H1 (cell line): Measurements from ENCODE around the gene PAPOLA. TPM values are rescaled to one million over a fixed set of nuclear protein-coding genes. Genes with fewer than 3 reads are reported as not detected.

Source experiments
- CTCF ChIA-PET: fragments of 300-600 bp; sonication (Branson Sonifier 250); formaldehyde crosslinking; loops from one replicate; lab custom pipeline; 2021; ENCODE audit not compliant: partially characterized antibody; lab: Charles Lee
- POLR2A ChIA-PET: fragments of 300-600 bp; sonication (Branson Sonifier 250); formaldehyde crosslinking; loops from one replicate; lab custom pipeline; 2021; ENCODE audit warnings: inconsistent platforms; ENCODE audit not compliant: partially characterized antibody; lab: Charles Lee
- DNase-seq, 2 experiments: peaks; one replicate each; pipeline versions ENCODE4 v3.0.0 to v3.0.0-alpha.2; 2010 to 2022; ENCODE audit warnings: low spot score in 2 of 2, low read depth in 1 of 2, mixed read lengths in 1 of 2
- FAIRE-seq: peaks from 2 replicates; lab custom pipeline; 2011; peaks lifted over from hg19 to GRCh38; lab: Jason Lieb, UNC
- H2AFZ ChIP-seq: 2 replicates; pipeline ENCODE4 v1.8.1; 2012; ENCODE audit warnings: low read length, inconsistent platforms
- H2AK5ac ChIP-seq: 2 replicates; pipeline ENCODE4 v1.6.1; 2013; ENCODE audit warnings: low read depth, low read length
- H2BK120ac ChIP-seq: replicated peaks from 2 replicates; pipeline ENCODE3; 2013; ENCODE audit warnings: low read depth, low read length, inconsistent platforms
- H2BK12ac ChIP-seq: 2 replicates; pipeline ENCODE4 v1.6.1; 2013; ENCODE audit warnings: low read depth, low read length
- H2BK15ac ChIP-seq: 2 replicates; pipeline ENCODE4 v1.6.1; 2013; ENCODE audit warnings: low read length
- H2BK20ac ChIP-seq: 2 replicates; pipeline ENCODE4 v1.6.1; 2013; ENCODE audit warnings: low read length
- H2BK5ac ChIP-seq: 2 replicates; pipeline ENCODE4 v1.6.1; 2013; ENCODE audit warnings: low read depth, low read length
- H3K14ac ChIP-seq: 2 replicates; pipeline ENCODE4 v1.6.1; 2013; ENCODE audit warnings: inconsistent platforms; ENCODE audit not compliant: insufficient read length
- H3K18ac ChIP-seq: 2 replicates; pipeline ENCODE4 v1.6.1; 2013; ENCODE audit warnings: low read length; ENCODE audit errors: extremely low read depth
- H3K23ac ChIP-seq: 2 replicates; pipeline ENCODE4 v1.6.1; 2013; ENCODE audit warnings: inconsistent platforms; ENCODE audit not compliant: insufficient read length
- H3K23me2 ChIP-seq: 2 replicates; pipeline ENCODE4 v1.6.1; 2013; ENCODE audit warnings: low read depth, low read length
- H3K27ac ChIP-seq: 2 replicates; pipeline ENCODE4 v1.6.1; 2011; ENCODE audit warnings: low read depth, low read length, inconsistent platforms
- H3K27me3 ChIP-seq, 4 experiments: replicated peaks in 1 of 4; 1 replicate in 1 of 4; 2 replicates in 3 of 4; pipeline versions ENCODE4 v1.6.1 to v1.8.1; 2011 to 2013; ENCODE audit warnings: low read length in 3 of 4, mild to moderate bottlenecking in 3 of 4, inconsistent platforms in 2 of 4, mixed read lengths in 2 of 4, moderate library complexity in 1 of 4; ENCODE audit not compliant: control insufficient read depth in 3 of 4, insufficient read depth in 3 of 4; ENCODE audit errors: extremely low read depth in 1 of 4
- H3K36me3 ChIP-seq, 4 experiments: 2 replicates each; pipeline versions ENCODE4 v1.6.1 to v1.8.1; 2011 to 2013; ENCODE audit warnings: mild to moderate bottlenecking in 4 of 4, low read length in 3 of 4, moderate library complexity in 2 of 4, control low read depth in 1 of 4, inconsistent platforms in 1 of 4; ENCODE audit not compliant: insufficient read depth in 4 of 4, control insufficient read depth in 2 of 4
- H3K4ac ChIP-seq: replicated peaks from 2 replicates; pipeline ENCODE3; 2013; ENCODE audit warnings: low read length, low read depth, mixed read lengths, inconsistent platforms; ENCODE audit not compliant: insufficient read length
- H3K4me1 ChIP-seq, 4 experiments: replicated peaks in 1 of 4; 1 replicate in 1 of 4; 2 replicates in 3 of 4; pipeline versions ENCODE4 v1.6.1 to v1.8.1; 2011 to 2013; ENCODE audit warnings: low read length in 3 of 4, inconsistent platforms in 2 of 4, mixed read lengths in 1 of 4; ENCODE audit not compliant: insufficient read depth in 4 of 4, control insufficient read depth in 3 of 4
- H3K4me2 ChIP-seq, 2 experiments: 2 replicates each; pipeline versions ENCODE4 v1.6.1 to v1.8.1; 2011 to 2013; ENCODE audit warnings: low read depth in 2 of 2, low read length in 2 of 2, control low read depth in 1 of 2, inconsistent platforms in 1 of 2, mild to moderate bottlenecking in 1 of 2; ENCODE audit not compliant: insufficient read depth in 1 of 2
- H3K4me3 ChIP-seq, 4 experiments: fragments of 200-600, 300-600 bp in 1 of 4; sonication (generic), shearing (Covaris generic), sonication (Bioruptor Twin) in 1 of 4; 2 replicates each; pipeline versions ENCODE4 v1.5.1 to v1.8.1; 2011 to 2016; ENCODE audit warnings: low read length in 4 of 4, low read depth in 3 of 4, control low read depth in 2 of 4, inconsistent platforms in 2 of 4, mild to moderate bottlenecking in 2 of 4, mixed read lengths in 1 of 4, moderate library complexity in 1 of 4; ENCODE audit not compliant: insufficient read depth in 2 of 4; ENCODE audit errors: extremely low read depth in 1 of 4
- H3K56ac ChIP-seq: replicated peaks from 2 replicates; pipeline ENCODE3; 2013; ENCODE audit warnings: low read depth, mild to moderate bottlenecking, mixed read lengths, low read length, inconsistent platforms; ENCODE audit not compliant: insufficient read length
- H3K79me1 ChIP-seq: 2 replicates; pipeline ENCODE4 v1.6.1; 2013; ENCODE audit warnings: low read depth, low read length, control low read depth
- H3K79me2 ChIP-seq, 2 experiments: 2 replicates each; pipeline versions ENCODE4 v1.6.1 to v1.8.1; 2012 to 2013; ENCODE audit warnings: low read length in 2 of 2, mild to moderate bottlenecking in 2 of 2, inconsistent platforms in 1 of 2; ENCODE audit not compliant: insufficient read depth in 2 of 2, control insufficient read depth in 1 of 2
- H3K9ac ChIP-seq, 4 experiments: replicated peaks in 1 of 4; 1 replicate in 1 of 4; 2 replicates in 3 of 4; pipeline versions ENCODE4 v1.6.1 to v1.8.1; 2011 to 2013; ENCODE audit warnings: low read depth in 3 of 4, low read length in 3 of 4, control low read depth in 2 of 4, mild to moderate bottlenecking in 2 of 4, moderate library complexity in 2 of 4, inconsistent platforms in 1 of 4; ENCODE audit errors: extremely low read depth in 1 of 4
- H3K9me3 ChIP-seq, 2 experiments: 2 replicates each; pipeline versions ENCODE4 v1.6.1 to v1.8.1; 2012 to 2013; ENCODE audit warnings: mild to moderate bottlenecking in 2 of 2, moderate library complexity in 2 of 2, control low read depth in 1 of 2, inconsistent platforms in 1 of 2, low read depth in 1 of 2, low read length in 1 of 2, mixed read lengths in 1 of 2; ENCODE audit not compliant: insufficient read depth in 2 of 2
- H4K20me1 ChIP-seq, 2 experiments: replicated peaks in 1 of 2; 2 replicates each; pipeline versions ENCODE3 to v1.8.1; 2011 to 2013; ENCODE audit warnings: inconsistent platforms in 2 of 2, low read length in 2 of 2, mild to moderate bottlenecking in 1 of 2; ENCODE audit not compliant: insufficient read depth in 2 of 2, control insufficient read depth in 1 of 2
- H4K5ac ChIP-seq: 2 replicates; pipeline ENCODE4 v1.6.1; 2013; ENCODE audit warnings: low read length, low read depth, mixed read lengths, inconsistent platforms; ENCODE audit not compliant: insufficient read length
- H4K8ac ChIP-seq: 2 replicates; pipeline ENCODE4 v1.8.0; 2013; ENCODE audit warnings: mild to moderate bottlenecking, moderate library complexity, low read length, inconsistent platforms; ENCODE audit not compliant: insufficient read depth; ENCODE audit errors: extremely low read depth
- H4K91ac ChIP-seq: replicated peaks from 2 replicates; pipeline ENCODE3; 2013; ENCODE audit warnings: low read length, mixed read lengths, inconsistent platforms; ENCODE audit not compliant: insufficient read length
- BRCA1 ChIP-seq: IDR thresholded peaks from 2 replicates; pipeline ENCODE4 v1.6.1; 2012; ENCODE audit warnings: low read depth, low read length, improper control_type of control experiment
- CHD1 ChIP-seq: IDR thresholded peaks from 2 replicates; pipeline ENCODE4 v1.6.1; 2012; ENCODE audit warnings: low read depth, low read length, improper control_type of control experiment
- CTBP2 ChIP-seq: IDR thresholded peaks from 2 replicates; pipeline ENCODE4 v1.7.0; 2011; ENCODE audit warnings: borderline replicate concordance, mild to moderate bottlenecking, moderate library complexity, mixed read lengths, low read length; ENCODE audit not compliant: insufficient read depth, insufficient read length
- EGR1 ChIP-seq: IDR thresholded peaks from 2 replicates; pipeline ENCODE4 v1.6.1; 2011; ENCODE audit warnings: low read depth, low read length, borderline replicate concordance
- KDM5A ChIP-seq: fragments of 200-600 bp; IDR thresholded peaks from 2 replicates; pipeline ENCODE4 v1.7.1; 2012; ENCODE audit warnings: mild to moderate bottlenecking, low read length, inconsistent platforms, mixed read lengths
- POLR2AphosphoS5 ChIP-seq: IDR thresholded peaks from 2 replicates; pipeline ENCODE4 v1.6.1; 2011; ENCODE audit warnings: low read depth, low read length
- RBBP5 ChIP-seq: IDR thresholded peaks from 2 replicates; pipeline ENCODE4 v1.7.1; 2012; ENCODE audit warnings: low read depth, mild to moderate bottlenecking, inconsistent platforms, low read length, moderate library complexity, borderline replicate concordance
- RXRA ChIP-seq: IDR thresholded peaks from 2 replicates; pipeline ENCODE4 v1.6.1; 2011; ENCODE audit warnings: low read depth, mild to moderate bottlenecking, low read length, moderate library complexity; ENCODE audit not compliant: insufficient read depth
- SIRT6 ChIP-seq: IDR thresholded peaks from one replicate; pipeline ENCODE4 v1.7.1; 2012; ENCODE audit warnings: low read length, inconsistent platforms
- SIX5 ChIP-seq: IDR thresholded peaks from 2 replicates; pipeline ENCODE4 v1.6.1; 2011; ENCODE audit warnings: mild to moderate bottlenecking, low read depth, low read length
- SUZ12 ChIP-seq: fragments of 200-600 bp; sonication (generic); IDR thresholded peaks from 2 replicates; pipeline ENCODE4 v1.6.1; 2012; ENCODE audit warnings: mild to moderate bottlenecking, inconsistent platforms, low read length, moderate library complexity, mixed read lengths
- TAF1 ChIP-seq: IDR thresholded peaks from 2 replicates; pipeline ENCODE4 v1.6.1; 2011; ENCODE audit warnings: mild to moderate bottlenecking, low read depth, low read length
- TAF7 ChIP-seq: optimal IDR thresholded peaks from 2 replicates; pipeline ENCODE3; 2011; ENCODE audit warnings: low read depth, mild to moderate bottlenecking, inconsistent platforms, low read length, moderate library complexity, borderline replicate concordance
- TEAD4 ChIP-seq: IDR thresholded peaks from 2 replicates; pipeline ENCODE4 v1.6.1; 2012; ENCODE audit warnings: low read depth, low read length, inconsistent platforms, mixed read lengths
- USF2 ChIP-seq: IDR thresholded peaks from 2 replicates; pipeline ENCODE4 v1.6.1; 2011; ENCODE audit warnings: low read length, improper control_type of control experiment
- WGBS, 2 experiments: shearing (Covaris generic) in 1 of 2; methylation state at CpG; one replicate each; pipeline versions ENCODE4 v1.1.6 to v1.1.7; 2013 to 2015; ENCODE audit warnings: low lambda C conversion rate in 2 of 2, mixed read lengths in 2 of 2, inconsistent platforms in 1 of 2, low coverage in 1 of 2, missing lambda C conversion rate in 1 of 2; ENCODE audit not compliant: insufficient replicate concordance in 2 of 2, insufficient coverage in 1 of 2, insufficient read length in 1 of 2; ENCODE audit errors: extremely low coverage in 1 of 2, missing lambda C conversion rate in 1 of 2; 5-methylcytosine and 5-hydroxymethylcytosine counted together
- polyA plus RNA-seq, 7 experiments: library from polyadenylated mRNA; depleted of rRNA in 3 of 7; stranded (reverse) in 5 of 7; unstranded in 2 of 7; fragments of >200 nt in 5 of 7; fragments of 200-250 nt in 2 of 7; gene quantifications; 1 replicate in 5 of 7; 2 replicates in 1 of 7; 4 replicates in 1 of 7; pipeline versions ENCODE4 v1.2.1 to v1.2.3, GENCODE V29; 2011 to 2013; ENCODE audit warnings: missing spikeins in 2 of 7, mixed read lengths in 2 of 7
- total RNA-seq: library from RNA; stranded (reverse); fragmentation: NEBNext Ultra II Directional; extraction: Animal tissue kit (Norgen Biotek cat#: 25700); gene quantifications from 2 replicates; pipeline ENCODE4 v1.2.1, GENCODE V29; 2021

Gene PAPOLA
- total and polyA plus RNA-seq, 2 of the 8 experiments (the other 6 are each of a cell fraction or from before 2014, with no cell fraction given): 163 to 239 TPM

GRCh38 chr14:96455588-96455987 is 46.6 kb upstream of the PAPOLA start:
- Histone ChIP-seq H3K56ac (no peak overlapping the region), H3K18ac (no peak overlapping the region), H3K27ac (no peak overlapping the region), H4K5ac (no peak overlapping the region), H3K4me3 (no peak overlapping the region), H3K27me3 (no peaks in the 10 kb centered on the region), H3K23me2 (no peaks in the 10 kb centered on the region), H3K79me1 (no peaks in the 10 kb centered on the region), H2BK15ac (no peak overlapping the region), H3K9me3 (no peaks in the 10 kb centered on the region), H3K36me3 (no peaks in the 10 kb centered on the region), H4K20me1 (no peaks in the 10 kb centered on the region), H2BK20ac (no peak overlapping the region), H2BK5ac (no peak overlapping the region), H2AFZ (no peak overlapping the region), H3K23ac (no peak overlapping the region), H2AK5ac (no peak overlapping the region), H3K9ac (no peak overlapping the region), H3K4me2 (no peak overlapping the region), H3K4me1 (no peaks in the 10 kb centered on the region), H2BK120ac (no peak overlapping the region), H3K14ac (no peak overlapping the region), H4K8ac (no peak overlapping the region), H4K91ac (no peak overlapping the region), H3K4ac (no peak overlapping the region), H2BK12ac (no peak overlapping the region), H3K79me2 (no peaks in the 10 kb centered on the region)
- ChIA-PET POLR2A (no interaction called here), CTCF (no interaction called here)
- FAIRE-seq (no peak), DNase-seq (no peak)
- WGBS, 2 experiments: 90% methylated on average over 5 of the region's 5 CpGs; no CpG with 5 or more reads in 1 of the 2 experiments
- TF ChIP-seq USF2: no peak
- TF ChIP-seq EGR1: no peak
- TF ChIP-seq SUZ12: no peak
- TF ChIP-seq SIRT6: no peak
- no peak for TF ChIP-seq SIX5
- TF ChIP-seq TAF1: no peak
- TF ChIP-seq KDM5A: no peak
- no peak for TF ChIP-seq CTBP2
- TF ChIP-seq POLR2AphosphoS5: no peak
- TF ChIP-seq RBBP5: no peak
- no peak for TF ChIP-seq BRCA1
- TF ChIP-seq TEAD4: no peak
- no peak for TF ChIP-seq TAF7
- no peak for TF ChIP-seq RXRA
- TF ChIP-seq CHD1: no peak
